AG09309 (cell line): ENCODE measurements around the gene EDC3.
"Not testable (repeated sequence)": the region's sequence is repeated elsewhere in the genome, so short reads cannot be mapped to it uniquely, and the experiment has no call there.

Experiments
- DNase-seq: peaks from one replicate; pipeline ENCODE4 v3.0.0-alpha.2; 2010; ENCODE audit warnings: low read depth
- H3K4me3 ChIP-seq: 2 replicates; pipeline ENCODE4 v1.5.1; 2011; ENCODE audit warnings: mild to moderate bottlenecking, low read depth, low read length, moderate library complexity; ENCODE audit not compliant: control insufficient read depth
- TF ChIP-seq, protein P1 (sequence below): IDR thresholded peaks from 2 replicates; pipeline ENCODE4 v1.5.1; 2011; ENCODE audit warnings: mild to moderate bottlenecking, low read depth, low read length, inconsistent platforms; ENCODE audit not compliant: insufficient read depth, control insufficient read depth; ENCODE audit errors: missing control alignments

EDC3 gene

GRCh38 chr15:74695597-74696397 is at the start of gene EDC3:
EDC3 (minus strand) TSS chr15:74696024; CDS start chr15:74675124, 20,900 bp downstream.
- peak; percentile 16 for DNase-seq
- TF ChIP-seq, protein P1, sequence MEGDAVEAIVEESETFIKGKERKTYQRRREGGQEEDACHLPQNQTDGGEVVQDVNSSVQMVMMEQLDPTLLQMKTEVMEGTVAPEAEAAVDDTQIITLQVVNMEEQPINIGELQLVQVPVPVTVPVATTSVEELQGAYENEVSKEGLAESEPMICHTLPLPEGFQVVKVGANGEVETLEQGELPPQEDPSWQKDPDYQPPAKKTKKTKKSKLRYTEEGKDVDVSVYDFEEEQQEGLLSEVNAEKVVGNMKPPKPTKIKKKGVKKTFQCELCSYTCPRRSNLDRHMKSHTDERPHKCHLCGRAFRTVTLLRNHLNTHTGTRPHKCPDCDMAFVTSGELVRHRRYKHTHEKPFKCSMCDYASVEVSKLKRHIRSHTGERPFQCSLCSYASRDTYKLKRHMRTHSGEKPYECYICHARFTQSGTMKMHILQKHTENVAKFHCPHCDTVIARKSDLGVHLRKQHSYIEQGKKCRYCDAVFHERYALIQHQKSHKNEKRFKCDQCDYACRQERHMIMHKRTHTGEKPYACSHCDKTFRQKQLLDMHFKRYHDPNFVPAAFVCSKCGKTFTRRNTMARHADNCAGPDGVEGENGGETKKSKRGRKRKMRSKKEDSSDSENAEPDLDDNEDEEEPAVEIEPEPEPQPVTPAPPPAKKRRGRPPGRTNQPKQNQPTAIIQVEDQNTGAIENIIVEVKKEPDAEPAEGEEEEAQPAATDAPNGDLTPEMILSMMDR, result no peak
- H3K4me3 ChIP-seq, result peak within 1 kb of the TSS; percentile 98

GRCh38 chr15:74742422-74742821 is 46.6 kb upstream of the EDC3 start:
- no peak for DNase-seq
- no peak overlapping the region for H3K4me3 ChIP-seq
- TF ChIP-seq, protein P1, result no peak

DNA sequence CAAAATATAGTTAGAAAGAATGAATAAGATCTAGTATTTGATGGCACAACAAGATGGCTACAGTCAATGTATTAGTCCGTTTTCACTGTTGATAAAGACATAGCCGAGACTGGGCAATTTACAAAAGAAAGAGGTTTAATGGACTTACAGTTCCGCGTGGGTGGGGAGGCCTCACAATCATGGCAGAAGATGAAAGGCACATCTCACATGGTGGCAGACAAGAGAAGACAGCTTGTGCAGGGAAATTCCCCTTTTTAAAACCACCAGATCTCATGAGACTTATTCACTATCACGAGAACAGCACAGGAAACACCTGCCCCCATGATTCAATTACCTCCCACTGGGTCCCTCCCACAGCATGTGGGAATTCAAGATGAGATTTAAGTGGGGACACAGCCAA is 42.4 kb upstream of the EDC3 start:
- not testable (repeated sequence) for H3K4me3 ChIP-seq, DNase-seq

DNA sequence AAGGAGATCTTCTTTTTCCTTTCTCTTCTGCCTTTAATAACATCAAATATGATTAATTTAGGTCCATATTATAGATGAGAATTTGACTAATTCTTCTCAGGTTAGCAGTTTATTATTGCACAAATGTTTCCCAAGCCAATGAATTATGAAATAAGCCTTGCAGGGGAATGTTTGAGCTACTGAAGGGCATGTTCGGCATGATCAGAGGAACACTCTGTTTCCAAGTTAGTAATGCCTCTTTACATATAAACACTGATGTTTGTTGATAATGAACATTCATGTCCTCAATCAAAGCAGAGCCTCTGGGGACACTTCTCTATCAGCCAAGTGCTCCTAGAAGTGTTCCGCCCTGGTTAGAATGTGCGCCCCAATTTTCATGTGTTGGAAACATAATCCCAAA is 39.5 kb upstream of the EDC3 start:
- no peak overlapping the region for H3K4me3 ChIP-seq

DNA sequence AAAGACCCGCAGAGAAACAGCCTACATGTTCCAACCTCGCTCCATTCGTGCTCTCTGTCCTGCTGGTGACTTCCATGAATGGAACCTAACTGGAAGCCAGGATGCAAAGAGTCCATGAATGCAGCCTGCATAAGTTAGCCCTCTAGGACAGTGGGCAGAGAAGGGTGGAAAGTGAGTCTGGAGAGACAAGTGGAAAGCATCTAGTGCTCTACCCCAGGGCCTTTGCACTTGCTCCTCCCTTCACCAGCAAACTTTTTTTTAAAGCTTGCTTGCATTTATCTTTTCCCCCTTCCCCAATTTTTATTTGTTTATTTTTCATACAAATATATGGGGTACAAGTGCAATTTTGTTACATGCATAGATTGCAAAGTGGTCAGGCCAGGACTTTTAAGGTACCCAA is 37.4 kb upstream of the EDC3 start:
- H3K4me3 ChIP-seq, result no peak overlapping the region
- TF ChIP-seq, protein P1, result no peak
- DNase-seq, result no peak

More for the DNA sequence above, 39.5 kb upstream of the EDC3 start:
- DNase-seq, result no peak
- TF ChIP-seq, protein P1, result no peak

- no peak overlapping the region for H3K4me3 ChIP-seq
- TF ChIP-seq, protein P1, result no peak
- DNase-seq, result no peak
Observed at GRCh38 chr15:74732846-74733245, 37.0 kb upstream of the EDC3 start.

- no peak overlapping the region for H3K4me3 ChIP-seq
- no peak for DNase-seq
- TF ChIP-seq, protein P1, result no peak
Observed at GRCh38 chr15:74730619-74731316, 34.9 kb upstream of the EDC3 start.

- H3K4me3 ChIP-seq, DNase-seq: not testable (repeated sequence)
Observed at GRCh38 chr15:74729372-74729771, 33.5 kb upstream of the EDC3 start.

- not testable (repeated sequence) for H3K4me3 ChIP-seq, DNase-seq
Observed at GRCh38 chr15:74728699-74729098, 32.9 kb upstream of the EDC3 start.
